SU-DHL-6 (cell line): ENCODE results near the gene DUSP22.

Source experiments
- EZH2phosphoT487 ChIP-seq: fragments of 200-600 bp; sonication (generic), shearing (Covaris generic); conservative IDR thresholded peaks from 2 replicates; pipeline ENCODE4 v1.6.1; 2018; ENCODE audit warnings: mild to moderate bottlenecking, antibody characterized with exemption, low read length, moderate library complexity, mixed read lengths
- TF ChIP-seq, protein P1 (sequence below): fragments of 200-600 bp; sonication (generic); IDR thresholded peaks from one replicate; pipeline ENCODE4 v1.5.1; 2017; ENCODE audit warnings: antibody characterized with exemption, mild to moderate bottlenecking, low read length, moderate library complexity; ENCODE audit not compliant: insufficient read depth, poor library complexity, severe bottlenecking

DNA sequence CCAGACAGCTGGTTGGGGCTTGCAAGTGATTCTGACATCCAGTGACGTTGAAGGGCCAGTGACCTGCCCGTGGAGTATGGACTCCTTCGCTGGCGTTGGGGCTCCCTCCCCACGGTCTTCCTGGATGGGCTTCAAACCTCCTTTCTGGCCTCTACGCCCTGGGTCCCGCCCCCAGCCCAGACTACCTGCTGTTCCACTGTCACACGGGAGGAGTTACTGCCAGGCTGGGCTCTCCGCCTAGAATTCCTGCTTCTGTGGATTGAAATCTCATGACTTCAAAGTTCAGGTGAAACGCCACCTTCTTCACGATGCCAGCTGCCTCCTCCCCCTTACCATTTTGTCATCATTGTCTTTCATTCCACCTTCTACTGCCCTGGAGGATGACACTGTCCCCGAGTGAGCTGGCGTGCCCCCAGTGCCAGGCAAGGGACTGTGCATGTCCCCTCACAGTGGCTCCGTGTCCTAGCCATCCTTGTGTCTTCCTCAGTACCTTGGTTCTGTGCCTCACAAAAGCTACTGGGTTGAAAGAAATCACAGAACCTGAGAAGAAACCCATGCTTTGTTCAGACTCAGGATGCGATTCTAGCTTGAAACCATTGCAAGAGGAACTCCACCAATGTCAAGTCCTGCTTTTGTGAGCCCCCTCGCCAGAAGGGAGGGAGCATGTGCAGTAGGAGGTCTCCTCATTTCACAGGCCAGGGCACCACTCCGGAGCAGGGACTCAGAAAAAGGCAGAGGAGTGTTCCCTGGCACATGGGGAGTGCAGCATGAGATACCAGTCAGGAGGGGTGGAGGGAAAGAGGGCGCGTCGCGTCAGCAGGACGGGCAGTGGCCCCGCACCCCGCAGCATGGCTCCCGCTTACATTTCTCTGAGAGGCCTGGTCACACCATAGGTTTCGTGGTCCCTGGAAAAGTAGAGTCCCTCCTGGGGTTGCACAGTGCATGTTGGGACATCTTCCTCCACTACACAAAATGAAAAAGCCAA lies 88.2 kb downstream of the DUSP22 start:
- TF ChIP-seq, protein P1, sequence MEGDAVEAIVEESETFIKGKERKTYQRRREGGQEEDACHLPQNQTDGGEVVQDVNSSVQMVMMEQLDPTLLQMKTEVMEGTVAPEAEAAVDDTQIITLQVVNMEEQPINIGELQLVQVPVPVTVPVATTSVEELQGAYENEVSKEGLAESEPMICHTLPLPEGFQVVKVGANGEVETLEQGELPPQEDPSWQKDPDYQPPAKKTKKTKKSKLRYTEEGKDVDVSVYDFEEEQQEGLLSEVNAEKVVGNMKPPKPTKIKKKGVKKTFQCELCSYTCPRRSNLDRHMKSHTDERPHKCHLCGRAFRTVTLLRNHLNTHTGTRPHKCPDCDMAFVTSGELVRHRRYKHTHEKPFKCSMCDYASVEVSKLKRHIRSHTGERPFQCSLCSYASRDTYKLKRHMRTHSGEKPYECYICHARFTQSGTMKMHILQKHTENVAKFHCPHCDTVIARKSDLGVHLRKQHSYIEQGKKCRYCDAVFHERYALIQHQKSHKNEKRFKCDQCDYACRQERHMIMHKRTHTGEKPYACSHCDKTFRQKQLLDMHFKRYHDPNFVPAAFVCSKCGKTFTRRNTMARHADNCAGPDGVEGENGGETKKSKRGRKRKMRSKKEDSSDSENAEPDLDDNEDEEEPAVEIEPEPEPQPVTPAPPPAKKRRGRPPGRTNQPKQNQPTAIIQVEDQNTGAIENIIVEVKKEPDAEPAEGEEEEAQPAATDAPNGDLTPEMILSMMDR = no peak
- no peak for TF ChIP-seq EZH2phosphoT487
